HL-60/S4 (cell line): ENCODE data around the gene IGF2R.

Source experiments
- in situ Hi-C: fragments of 300-500 bp; cut with MboI; formaldehyde crosslinking; loops from 2 replicates; pipeline ENCODE4 v1.14.3; 2022; ENCODE audit warnings: low sequenced_read_pairs

Gene IGF2R

DNA sequence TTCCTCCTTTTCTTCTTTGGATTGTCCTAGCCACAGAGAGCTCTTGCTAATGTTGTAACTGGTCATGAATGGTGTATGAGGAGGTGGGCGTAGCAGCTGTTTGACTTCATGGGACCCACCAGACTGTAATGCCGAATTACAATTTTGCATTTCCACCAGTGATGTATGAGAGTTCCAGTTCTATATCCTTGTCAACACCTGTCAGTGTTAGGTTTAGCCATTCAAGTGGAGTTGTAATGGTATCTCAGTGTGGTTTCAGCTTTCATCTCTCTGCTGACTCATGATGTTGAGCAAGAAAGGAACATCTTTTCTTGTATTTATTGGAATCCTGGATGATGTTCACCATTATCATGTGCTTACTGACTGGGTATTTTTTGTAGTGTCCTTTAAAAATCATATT is 5.1 kb downstream of the IGF2R start:
- in situ Hi-C loops = no loop called here

DNA sequence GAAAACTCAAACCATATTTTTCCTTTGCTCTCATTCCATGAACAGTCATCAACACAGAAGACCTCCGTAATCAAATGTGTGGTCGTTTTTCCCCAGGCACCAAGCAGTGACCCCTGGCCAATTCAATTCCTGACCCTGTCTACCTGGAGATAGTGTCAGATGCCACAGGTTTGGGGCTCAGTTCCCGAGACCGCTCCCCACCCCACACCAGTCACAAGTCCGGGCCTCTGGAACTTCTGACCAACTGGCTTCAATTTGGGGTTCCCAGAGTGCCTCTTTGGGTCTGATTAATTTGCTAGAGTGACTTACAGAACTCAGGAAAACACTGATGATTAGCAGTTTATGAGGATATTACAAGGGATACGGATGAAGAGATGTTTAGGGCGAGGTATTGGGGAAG is 6.0 kb downstream of the IGF2R start:
- in situ Hi-C loops = no loop called here

DNA sequence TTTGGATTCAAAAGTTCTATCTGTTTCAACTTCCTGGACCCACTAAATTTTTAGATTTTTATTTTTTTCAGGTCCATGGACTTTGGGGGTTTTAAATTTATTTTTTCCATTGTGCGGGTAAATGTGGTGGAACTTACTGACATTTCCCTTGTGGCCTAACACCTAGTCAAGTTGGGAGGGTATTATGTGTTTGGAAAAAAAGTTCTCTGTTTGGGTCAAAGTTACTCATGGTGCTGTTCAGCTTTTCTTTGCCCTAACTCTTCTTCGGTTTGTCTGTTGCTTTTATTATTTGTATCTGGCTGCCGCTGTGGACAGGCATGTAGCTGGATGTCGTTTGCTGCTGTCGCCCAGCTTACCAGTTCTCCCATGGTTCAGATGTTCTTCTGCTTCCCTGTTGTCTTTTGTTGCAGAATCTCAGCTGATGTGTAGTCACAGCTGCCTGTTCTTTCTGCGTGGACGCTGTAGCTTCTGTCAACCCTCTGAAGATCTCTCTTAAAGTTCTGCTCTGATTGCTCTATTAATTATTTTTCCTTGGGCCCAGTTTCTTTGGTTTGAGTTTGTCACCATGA is 7.9 kb downstream of the IGF2R start:
- in situ Hi-C loops = no loop called here

DNA sequence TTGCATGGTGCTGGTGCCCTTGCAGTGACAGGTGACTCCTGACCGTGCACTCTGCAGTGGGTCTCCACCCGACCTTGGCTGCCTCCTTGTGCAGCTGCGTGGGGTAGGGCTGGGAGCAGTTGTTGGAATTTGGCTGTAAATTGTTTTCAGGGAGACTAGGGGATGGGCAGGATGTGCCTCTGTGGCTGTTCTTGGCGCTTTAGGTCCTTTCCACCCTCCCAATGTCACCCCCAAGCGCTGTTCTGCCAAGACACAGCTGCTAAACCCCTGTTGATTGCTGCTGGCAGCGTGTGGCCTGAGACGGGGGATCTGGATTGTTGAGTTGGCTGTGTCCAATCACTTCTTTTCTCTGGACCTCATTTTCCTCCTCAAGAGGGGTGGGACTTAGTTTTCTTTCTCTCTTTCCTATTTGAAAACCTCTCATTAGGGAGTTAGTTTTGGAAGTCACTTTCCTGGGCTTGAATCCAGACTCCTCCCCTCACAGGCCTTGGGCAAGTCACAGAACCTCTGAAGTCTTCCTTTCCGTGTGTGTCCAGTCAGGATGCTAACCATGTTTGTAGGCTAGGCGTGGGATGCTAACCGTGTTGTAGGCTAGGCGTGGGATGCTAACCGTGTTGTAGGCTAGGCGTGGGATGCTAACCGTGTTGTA is 8.5 kb downstream of the IGF2R start:
- in situ Hi-C loops = no loop called here

DNA sequence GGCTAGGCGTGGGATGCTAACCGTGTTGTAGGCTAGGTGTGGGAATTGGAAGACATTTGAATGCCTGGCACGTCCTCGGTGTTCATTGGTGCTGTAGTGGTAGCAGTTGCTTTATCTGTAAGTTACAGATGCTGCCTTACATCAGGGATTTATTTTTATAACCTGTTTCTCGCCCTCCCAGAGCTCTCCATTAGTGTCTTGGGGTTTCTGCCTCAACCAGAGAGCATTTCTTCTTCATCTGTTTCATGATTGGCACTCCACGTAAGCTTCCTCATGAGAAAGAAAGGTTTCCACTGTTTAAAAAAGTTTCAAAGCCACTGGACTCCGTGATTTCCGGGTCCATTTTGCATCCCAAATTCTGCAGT is 9.0 kb downstream of the IGF2R start:
- in situ Hi-C loops = no loop called here

DNA sequence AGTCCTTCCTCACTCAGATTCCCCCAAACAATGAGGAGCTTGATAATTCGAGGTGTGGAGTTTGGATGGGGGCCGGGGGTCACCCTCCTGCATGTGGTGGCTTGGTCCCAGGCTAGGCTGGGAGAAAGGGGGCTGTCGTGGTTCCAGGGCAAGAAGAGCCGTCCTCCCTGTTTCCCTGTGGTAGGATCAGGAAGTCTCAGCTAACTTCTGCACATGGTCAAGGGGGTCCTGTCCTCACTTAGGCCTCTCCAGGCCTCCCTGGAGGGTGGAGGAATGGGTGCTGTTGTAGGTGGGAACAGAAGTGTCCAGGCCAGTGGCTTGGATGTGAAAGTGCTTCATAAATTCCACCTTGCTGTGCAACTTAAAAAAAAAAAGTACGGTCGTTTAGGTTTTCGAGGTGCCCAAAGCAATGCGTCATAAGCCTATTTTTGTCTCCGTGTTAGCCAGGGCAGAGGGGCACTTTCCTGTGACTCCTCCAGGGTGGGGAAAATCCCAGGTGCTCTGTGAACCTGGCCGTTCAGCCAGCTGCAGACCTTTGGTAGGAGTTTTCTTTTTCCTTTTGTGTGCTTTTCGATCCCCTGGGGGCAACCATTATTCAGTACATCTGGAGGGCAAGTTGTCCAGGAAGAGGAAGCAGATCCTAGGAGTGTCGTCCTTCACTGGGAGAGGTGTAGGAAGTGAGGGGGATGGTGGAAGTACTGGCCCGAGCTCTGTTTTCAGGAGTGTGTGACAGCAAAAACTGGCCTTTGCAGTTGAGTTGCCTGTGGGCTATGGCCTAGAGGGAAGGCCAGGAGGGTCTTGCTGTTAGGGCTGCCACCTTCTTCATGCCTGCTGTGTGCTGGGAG is 9.6 kb downstream of the IGF2R start:
- in situ Hi-C loops = no loop called here

DNA sequence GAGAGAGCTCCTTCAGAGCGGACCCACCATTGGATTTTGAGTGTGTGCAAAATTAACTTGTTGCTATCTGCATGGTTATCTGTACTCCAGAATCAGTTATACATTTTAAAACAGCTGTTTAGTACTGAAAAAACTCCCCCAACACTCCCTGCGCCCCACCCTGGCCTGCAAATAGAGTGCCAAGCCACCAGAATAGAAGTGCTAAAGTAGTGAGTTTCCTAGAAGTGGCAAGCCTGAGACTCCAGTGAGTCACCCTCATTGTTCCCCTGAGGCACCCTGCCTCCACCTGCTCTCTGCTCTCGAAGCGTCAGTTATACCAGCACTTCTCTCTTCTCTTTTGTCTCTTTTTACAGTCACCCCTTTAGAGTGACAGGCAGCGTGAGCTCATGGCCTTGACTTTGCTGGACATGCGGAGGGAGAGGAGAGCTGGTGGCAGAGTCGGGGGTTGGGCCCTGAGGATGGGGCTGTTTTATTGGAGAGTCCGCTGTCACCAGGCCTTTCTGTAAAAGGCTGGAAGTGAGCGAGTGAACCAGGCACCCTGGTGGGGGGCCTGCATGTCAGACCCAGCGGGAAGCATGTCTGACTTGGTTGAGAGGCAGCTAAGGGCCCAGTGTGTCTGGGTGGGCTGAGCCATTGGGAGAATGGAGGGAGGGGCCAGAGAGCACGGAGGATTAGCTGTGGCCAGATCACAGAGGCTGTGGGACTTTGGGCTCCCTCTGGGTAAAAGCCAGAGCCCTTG is 10.4 kb downstream of the IGF2R start:
- in situ Hi-C loops = no loop called here

DNA sequence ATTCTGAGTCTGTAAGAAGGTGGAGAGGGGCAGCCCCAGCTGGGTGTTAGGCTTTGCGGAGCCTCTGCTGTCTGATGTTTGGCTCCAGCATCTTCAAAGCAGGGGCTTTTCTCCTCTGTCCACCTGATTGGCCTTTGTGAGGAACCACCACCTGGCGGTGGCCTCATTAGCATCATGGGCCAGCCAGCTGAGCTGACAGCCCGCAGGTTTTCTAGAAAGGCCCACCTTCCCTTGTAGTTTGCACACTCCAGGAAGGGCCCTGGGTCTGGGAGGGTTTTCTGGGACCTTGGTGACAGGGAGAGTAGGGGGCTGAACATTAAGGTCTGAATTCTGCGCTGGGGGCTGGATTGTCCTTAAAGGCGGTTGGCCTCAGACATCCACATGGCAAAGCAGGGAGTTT is 11.6 kb downstream of the IGF2R start:
- in situ Hi-C loops = no loop called here

DNA sequence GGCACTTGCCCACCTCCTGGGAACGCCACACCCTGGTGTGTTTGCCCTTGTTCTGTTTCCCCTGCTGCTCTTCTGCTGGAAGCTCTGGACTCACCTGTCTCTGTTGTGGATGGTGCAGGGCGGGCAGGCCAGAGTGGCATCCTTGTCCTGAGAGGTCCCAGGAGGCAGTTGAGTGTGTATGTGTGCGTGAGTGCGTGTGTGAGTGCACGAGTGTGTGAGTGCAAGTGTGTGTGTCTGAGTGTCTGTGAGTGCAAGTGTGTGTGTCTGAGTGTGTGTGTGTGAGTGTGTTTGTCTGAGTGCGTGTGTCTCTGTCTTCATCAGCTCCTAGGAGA is 12.2 kb downstream of the IGF2R start:
- in situ Hi-C loops = no loop called here

DNA sequence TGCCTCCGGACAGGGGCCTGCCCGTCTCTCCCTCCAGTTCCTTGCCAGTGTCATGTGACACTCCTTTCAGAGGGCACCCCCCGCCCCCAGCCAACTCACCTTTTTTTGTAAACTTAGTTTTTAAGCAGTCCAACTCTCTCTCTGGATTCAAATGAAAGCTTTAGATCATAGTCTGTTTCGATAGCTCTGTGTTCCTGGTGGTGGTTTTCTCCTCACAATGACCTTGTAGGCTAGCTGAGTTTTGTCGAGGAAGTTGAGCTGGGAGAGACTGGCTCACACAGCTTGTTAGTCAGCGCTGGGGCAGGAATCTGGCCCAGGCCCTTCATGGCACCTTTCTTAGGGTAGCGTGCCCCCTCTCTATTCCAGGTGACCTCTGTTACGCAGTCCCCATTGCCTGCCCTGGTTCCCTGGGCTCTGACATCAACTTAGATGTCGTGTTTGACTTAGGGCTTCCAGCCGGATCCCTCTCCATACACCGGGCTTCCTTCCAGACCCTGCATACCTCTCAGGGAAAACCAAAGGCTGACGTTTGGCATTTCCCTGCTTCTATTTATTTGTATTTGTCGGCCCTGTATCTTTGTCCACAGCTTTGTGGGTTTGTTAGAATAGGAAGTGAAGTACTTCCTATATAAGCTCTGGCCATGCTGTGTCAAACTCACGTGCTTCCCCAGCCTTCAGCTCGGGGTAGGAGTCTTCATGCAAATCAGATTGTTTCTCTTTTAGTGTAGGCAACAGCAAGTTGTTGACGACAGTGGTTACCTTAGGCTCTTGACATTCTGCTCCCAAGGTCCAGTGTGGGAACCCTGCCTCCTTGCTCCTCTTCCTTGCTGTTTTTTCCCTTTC is 12.7 kb downstream of the IGF2R start:
- in situ Hi-C loops = no loop called here

DNA sequence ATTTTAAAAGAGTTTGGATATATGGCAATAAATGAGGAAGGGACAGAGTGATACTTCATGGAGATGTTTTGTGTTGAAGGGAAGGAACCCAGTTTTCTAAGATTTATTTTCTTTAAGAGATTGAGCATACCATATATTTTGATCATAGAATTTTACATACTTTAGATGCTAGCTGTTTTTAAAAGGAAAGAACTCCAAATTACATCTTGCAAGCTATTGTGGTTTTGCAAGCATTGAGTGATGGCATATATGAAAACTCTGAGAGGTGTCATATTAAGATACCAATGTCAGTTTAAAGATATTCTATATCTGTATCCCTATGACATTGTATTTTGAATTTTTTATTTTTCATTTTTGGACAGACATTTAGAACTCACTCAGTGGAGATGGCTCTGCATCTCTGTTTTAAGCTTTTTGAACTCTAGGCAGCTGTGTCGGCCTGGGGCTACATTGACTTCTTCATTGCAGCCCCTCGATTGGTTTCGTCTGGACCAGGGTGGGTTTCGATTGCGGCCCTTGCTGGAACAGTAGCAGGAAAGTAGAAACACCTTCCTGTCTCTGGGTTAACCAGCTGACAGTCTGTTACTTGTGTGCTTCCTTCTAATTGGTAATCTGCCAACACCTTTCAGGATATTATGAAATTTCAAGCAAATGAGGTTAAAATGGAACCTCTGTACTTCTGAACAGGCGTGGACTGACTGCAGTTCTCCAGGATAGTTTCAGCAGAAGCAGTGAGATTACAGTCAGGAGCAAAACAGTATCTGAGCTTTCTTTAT is 14.0 kb downstream of the IGF2R start:
- in situ Hi-C loops = no loop called here

DNA sequence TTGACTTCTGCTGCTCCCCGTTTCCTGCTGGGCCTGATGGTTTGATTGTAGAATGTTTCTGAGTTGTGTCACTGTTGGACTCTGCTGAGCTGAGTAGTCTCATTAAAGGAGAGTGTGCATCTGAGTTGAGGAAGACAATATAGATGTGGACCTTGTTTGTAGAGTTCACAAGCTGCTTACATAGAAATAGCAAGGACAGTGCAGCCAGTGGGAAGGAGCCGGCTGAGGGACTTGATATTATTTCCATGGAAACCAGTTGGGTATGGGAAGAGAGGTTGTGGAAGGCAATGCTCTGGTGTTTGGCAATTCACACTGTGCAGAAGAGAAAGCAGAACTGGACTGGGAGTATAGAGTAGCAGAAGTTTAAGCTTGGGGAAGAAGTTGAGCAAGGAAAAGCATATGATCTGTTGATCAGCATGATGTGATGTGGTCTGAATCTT is 14.8 kb downstream of the IGF2R start:
- in situ Hi-C loops = no loop called here

DNA sequence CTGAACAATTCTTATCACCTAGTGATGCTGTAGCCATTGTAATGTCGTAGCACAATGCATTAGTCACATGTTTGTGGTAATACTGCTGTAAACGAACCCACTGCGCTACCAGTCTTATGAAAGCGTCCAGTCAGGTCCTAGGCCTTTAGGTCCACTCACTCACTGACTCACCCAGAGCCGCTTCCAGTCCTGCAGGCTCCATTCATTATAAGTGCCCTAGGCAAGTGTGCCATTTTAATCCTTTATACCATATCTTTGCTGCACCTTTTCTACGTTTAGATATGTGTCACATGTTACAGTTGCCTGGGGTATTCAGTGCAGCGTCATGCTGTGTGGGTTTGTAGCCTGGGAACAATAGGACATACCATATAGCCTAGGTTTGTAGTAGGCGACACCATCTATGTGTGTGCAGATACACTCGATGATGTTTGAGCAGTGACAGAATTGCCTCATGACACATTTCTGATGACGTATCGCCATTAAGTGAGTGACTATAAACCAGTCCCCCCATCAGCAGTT is 15.4 kb downstream of the IGF2R start:
- in situ Hi-C loops = no loop called here

DNA sequence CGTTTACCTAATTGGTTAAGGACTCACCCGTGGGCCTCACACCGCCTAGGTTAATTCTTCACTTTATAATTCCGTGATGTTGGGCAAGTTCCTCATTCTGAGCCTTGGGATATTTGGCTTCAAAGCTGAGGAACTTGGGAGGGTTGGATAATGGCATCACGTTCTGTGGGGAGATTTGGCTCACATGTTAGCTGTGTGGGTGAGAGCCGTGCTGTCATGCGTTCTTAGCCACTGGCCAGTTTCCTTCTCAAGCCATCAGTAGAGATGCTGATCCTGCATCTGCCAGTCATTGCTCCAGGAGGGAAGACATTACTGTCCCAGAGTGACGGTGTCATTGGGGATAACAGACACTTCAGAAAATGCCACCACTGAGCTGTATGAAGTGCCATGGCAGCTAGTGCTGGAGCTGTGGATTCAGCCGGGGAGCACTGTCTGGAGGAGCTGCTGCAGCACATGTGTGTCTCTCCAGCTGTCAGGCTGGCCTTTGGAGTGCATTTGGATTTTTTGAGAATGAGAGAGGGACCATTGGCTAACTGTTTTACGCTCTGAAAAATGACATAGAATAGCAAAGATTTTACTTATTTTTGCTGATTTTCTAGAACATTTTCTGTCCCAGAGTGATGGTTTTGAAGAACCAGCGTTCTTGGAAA is 16.5 kb downstream of the IGF2R start:
- in situ Hi-C loops = no loop called here

DNA sequence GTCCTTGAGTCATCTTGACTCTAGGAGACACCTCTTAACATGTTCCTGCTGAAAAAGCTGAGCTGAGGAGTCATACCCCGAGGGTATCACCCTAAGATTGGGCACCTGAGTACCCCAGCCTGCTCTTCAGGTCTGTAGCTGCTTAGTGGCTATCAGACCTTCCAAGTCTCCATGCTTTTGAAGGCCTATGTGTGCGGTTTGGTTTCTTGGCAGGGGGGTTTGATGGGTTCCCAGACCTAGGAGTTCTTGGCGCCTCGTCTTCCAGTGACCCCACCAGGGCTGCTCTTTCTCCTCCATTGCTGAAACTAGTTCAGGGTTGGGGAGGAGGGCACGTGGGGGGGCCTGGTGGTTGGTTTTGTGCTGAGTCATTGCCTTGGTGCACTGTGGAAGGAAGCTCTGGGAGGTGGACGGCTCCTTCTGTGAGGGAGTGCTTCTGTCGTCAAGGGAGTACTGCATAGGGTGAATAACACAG is 20.1 kb downstream of the IGF2R start:
- in situ Hi-C loops = no loop called here

DNA sequence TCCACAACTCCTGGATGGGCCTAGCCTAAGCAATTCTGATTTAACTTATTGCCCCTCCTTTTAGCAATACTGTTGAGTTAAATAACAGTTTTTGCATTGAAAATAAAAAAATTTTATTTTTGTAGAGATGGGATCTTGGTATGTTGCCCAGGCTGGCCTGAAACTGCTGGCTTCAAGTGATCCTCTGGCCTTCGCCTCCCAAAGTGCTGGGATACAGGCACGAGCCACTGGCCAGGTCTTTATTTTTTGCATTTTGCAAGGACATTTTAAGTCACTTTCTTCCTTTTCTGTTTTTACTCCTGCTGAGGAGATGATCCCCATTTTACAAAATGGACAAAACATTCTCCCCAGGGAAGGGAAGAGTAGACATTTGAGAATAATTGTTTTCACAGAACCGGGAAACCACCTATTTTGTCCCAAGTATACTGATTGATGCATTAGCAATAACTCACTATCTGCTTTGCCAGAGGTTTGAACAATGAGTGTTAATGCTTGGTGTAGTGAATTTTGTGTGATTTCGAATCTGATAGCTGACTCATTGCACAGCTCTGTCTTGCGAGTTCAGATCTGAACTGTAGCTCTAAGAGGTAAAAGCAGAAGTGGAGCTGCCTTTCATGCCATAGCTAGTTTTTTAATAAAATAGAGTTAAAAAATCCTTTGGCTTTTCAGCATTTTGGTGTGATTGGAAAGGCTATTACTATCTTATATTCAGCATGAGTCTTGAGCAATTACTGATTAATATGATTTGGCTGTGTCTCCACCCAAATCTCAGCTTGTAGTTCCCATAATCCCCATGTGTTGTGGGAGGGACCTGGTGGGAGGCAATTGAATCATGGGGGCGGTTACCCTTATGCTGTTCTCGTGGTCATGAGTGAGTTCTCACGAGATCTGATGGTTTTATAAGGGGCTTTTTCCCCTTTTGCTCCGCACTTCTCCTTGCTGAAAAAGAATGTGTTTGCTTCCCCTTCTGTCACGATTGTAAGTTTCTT is 20.9 kb downstream of the IGF2R start:
- in situ Hi-C loops = no loop called here

DNA sequence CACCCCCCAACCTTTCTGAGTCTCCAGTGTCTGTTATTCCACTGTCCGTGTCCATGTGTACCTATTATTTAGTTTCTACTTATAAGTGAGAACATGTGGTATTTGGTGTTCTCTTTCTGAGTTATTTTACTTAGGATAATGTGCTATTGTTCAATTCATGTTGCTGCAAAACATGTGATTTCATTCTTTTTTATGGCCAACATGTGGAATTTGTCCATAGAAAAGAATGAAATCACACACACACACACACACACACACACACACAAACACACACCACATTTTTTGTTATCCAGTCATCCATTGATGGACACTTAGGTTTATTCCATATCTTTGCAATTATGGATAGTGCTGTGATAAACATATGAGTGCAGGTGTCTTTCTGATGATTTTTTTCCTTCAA is 23.5 kb downstream of the IGF2R start:
- in situ Hi-C loops = no loop called here

DNA sequence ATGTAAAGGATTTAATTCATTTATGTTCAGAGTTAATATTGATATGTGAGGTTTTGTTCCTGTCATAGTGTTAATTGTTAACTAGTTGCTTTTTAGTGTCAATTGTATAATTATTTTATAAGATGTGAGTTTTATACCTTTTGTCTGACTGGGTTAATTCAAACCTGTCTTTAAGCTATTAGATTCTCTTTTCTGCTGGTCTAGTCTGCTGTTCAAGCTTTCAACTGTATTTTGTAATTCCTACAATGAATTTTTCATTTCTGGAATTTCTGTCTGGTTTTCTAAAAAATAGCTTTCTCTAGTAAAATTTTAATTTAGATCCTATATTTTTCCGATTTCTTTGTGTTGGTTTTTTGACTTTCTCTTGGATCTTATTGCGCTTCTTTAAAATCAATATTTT is 26.5 kb downstream of the IGF2R start:
- in situ Hi-C loops = no loop called here
